GM18520 (cell line): ENCODE data around the gene EYA2.

Experiments
- ATAC-seq: cut with Tn5 transposase; IDR thresholded peaks from one replicate; pipeline ENCODE4 v1.9.1; 2021; ENCODE audit not compliant: unreplicated experiment

Gene EYA2

GRCh38 chr20:47061549-47061948 lies 166.9 kb downstream of the EYA2 start:
- ATAC-seq, result no peak

GRCh38 chr20:47062226-47062890 lies 167.7 kb downstream of the EYA2 start:
- ATAC-seq, result no peak

- ATAC-seq, result no peak
Observed at GRCh38 chr20:47063407-47063806, 168.8 kb downstream of the EYA2 start.

- no peak for ATAC-seq
Observed at GRCh38 chr20:47063808-47064207, 169.2 kb downstream of the EYA2 start.

GRCh38 chr20:47066484-47067270 lies 172.0 kb downstream of the EYA2 start:
- ATAC-seq, result no peak

GRCh38 chr20:47067776-47068175 lies 173.1 kb downstream of the EYA2 start:
- ATAC-seq, result no peak

- no peak for ATAC-seq
Observed at GRCh38 chr20:47070176-47070575, 175.5 kb downstream of the EYA2 start.

GRCh38 chr20:47071646-47072185 lies 177.1 kb downstream of the EYA2 start:
- no peak for ATAC-seq

GRCh38 chr20:47073766-47074475 lies 179.3 kb downstream of the EYA2 start:
- ATAC-seq, result no peak

GRCh38 chr20:47075263-47075662 lies 180.6 kb downstream of the EYA2 start:
- ATAC-seq, result no peak

GRCh38 chr20:47079047-47079446 lies 184.4 kb downstream of the EYA2 start:
- no peak for ATAC-seq

- ATAC-seq, result no peak
Observed at GRCh38 chr20:47080365-47080764, 185.7 kb downstream of the EYA2 start.

- ATAC-seq, result no peak
Observed at GRCh38 chr20:47086316-47086715, 191.7 kb downstream of the EYA2 start.

GRCh38 chr20:47088335-47088734 lies 193.7 kb downstream of the EYA2 start:
- no peak for ATAC-seq

GRCh38 chr20:47089151-47089550 lies 194.5 kb downstream of the EYA2 start:
- no peak for ATAC-seq

GRCh38 chr20:47090835-47091234 lies 196.2 kb downstream of the EYA2 start:
- no peak for ATAC-seq

- no peak for ATAC-seq
Observed at GRCh38 chr20:47093320-47093966, 198.8 kb downstream of the EYA2 start.

GRCh38 chr20:47095690-47096089 lies 201.0 kb downstream of the EYA2 start:
- ATAC-seq, result no peak

GRCh38 chr20:47097691-47098622 lies 203.3 kb downstream of the EYA2 start:
- ATAC-seq, result no peak

- ATAC-seq, result no peak
Observed at GRCh38 chr20:47099093-47099492, 204.4 kb downstream of the EYA2 start.
